Suprapubic skin (tissue), 4 donors: ENCODE results near the gene PIP5KL1. TPM values are rescaled to one million over a fixed set of nuclear protein-coding genes. Genes with fewer than 3 reads are reported as not detected.

Experiments
- DNase-seq, 2 donors: peaks; one replicate each; pipeline ENCODE4 v3.0.0-alpha.2; 2019; ENCODE audit warnings: low spot score in 2 of 2
- H3K27ac ChIP-seq: fragments of 200-600 bp; sonication (generic); one replicate; pipeline ENCODE4 v1.5.1; 2019
- H3K27me3 ChIP-seq: fragments of 200-600 bp; sonication (generic); one replicate; pipeline ENCODE4 v1.5.1; 2019
- H3K36me3 ChIP-seq: fragments of 200-600 bp; sonication (generic); one replicate; pipeline ENCODE4 v1.5.1; 2019
- H3K4me1 ChIP-seq: fragments of 200-600 bp; sonication (generic); one replicate; pipeline ENCODE4 v1.5.1; 2019
- H3K4me3 ChIP-seq: fragments of 200-600 bp; sonication (generic); one replicate; pipeline ENCODE4 v1.5.1; 2019; ENCODE audit warnings: mild to moderate bottlenecking
- H3K9me3 ChIP-seq: fragments of 200-600 bp; sonication (generic); one replicate; pipeline ENCODE4 v1.5.1; 2019
- EP300 ChIP-seq: sonication (generic); formaldehyde crosslinking; IDR thresholded peaks from one replicate; pipeline ENCODE4 v1.6.1; 2017; ENCODE audit warnings: antibody characterized with exemption
- POLR2A ChIP-seq, 2 donors: fragments of 450-650 bp; IDR thresholded peaks; one replicate each; pipeline ENCODE4 v1.6.1; 2017; ENCODE audit warnings: antibody characterized with exemption in 2 of 2, mild to moderate bottlenecking in 2 of 2, moderate library complexity in 2 of 2
- POLR2AphosphoS5 ChIP-seq, 3 donors: sonication (generic); formaldehyde crosslinking; IDR thresholded peaks; one replicate each; pipeline ENCODE4 v1.6.1; 2017; ENCODE audit warnings: antibody characterized with exemption in 3 of 3
- WGBS: methylation state at CpG from one replicate; pipeline ENCODE4 v1.1.5; 2018; 5-methylcytosine and 5-hydroxymethylcytosine counted together
- total RNA-seq, 4 donors: library from RNA; depleted of rRNA; stranded (reverse); fragments of >200 nt; gene quantifications; one replicate each; pipeline ENCODE4 v1.1.0, GENCODE V29; 2016
- TF ChIP-seq, protein P1 (sequence below), 2 donors: fragments of 200-600 bp in 1 of 2; fragments of 450-650 bp in 1 of 2; sonication (generic) in 1 of 2; IDR thresholded peaks; one replicate each; pipeline ENCODE4 v1.5.1; 2016 to 2019; ENCODE audit warnings: antibody characterized with exemption in 2 of 2, mild to moderate bottlenecking in 1 of 2, moderate library complexity in 1 of 2

PIP5KL1 gene
- total RNA-seq, 4 donors from 2014 or later, result 5.8 to 14.7 (median 9.2) TPM

DNA sequence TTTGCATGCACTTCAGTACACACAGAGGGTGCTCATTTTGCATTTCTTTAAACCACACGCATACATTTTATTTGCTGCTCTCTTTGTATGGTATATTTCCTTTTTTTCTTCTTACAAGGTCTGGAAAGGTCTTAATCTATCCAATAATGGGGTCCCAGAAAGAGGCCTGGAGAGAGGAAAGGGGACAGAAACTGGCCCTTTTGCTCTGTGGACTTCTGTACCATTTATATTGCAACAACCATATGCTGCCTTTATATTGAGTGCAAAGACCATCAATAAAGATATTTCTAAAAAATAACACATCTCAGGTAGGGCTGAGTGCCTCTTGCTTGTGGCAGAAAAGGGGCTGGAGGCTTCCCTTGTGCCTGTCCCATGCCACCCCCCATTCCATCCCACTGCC, 22.6 kb upstream of the PIP5KL1 start:
- Histone ChIP-seq H3K36me3 (peaks cover 8% of the 10 kb centered on the region), H3K27ac (peak overlapping the region; percentile 88), H3K4me3 (no peak overlapping the region), H3K27me3 (no peaks in the 10 kb centered on the region), H3K4me1 (peaks cover 76% of the 10 kb centered on the region), H3K9me3 (no peaks in the 10 kb centered on the region)
- 93% methylated on average over 1 of the region's 1 CpG for WGBS
- DNase-seq, result no peak
- TF ChIP-seq, protein P1, sequence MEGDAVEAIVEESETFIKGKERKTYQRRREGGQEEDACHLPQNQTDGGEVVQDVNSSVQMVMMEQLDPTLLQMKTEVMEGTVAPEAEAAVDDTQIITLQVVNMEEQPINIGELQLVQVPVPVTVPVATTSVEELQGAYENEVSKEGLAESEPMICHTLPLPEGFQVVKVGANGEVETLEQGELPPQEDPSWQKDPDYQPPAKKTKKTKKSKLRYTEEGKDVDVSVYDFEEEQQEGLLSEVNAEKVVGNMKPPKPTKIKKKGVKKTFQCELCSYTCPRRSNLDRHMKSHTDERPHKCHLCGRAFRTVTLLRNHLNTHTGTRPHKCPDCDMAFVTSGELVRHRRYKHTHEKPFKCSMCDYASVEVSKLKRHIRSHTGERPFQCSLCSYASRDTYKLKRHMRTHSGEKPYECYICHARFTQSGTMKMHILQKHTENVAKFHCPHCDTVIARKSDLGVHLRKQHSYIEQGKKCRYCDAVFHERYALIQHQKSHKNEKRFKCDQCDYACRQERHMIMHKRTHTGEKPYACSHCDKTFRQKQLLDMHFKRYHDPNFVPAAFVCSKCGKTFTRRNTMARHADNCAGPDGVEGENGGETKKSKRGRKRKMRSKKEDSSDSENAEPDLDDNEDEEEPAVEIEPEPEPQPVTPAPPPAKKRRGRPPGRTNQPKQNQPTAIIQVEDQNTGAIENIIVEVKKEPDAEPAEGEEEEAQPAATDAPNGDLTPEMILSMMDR (IDR thresholded peaks at IDR 0.05), result no peak
- TF ChIP-seq POLR2A (IDR thresholded peaks at IDR 0.05) (no peak), EP300 (no peak), POLR2AphosphoS5 (IDR thresholded peaks at IDR 0.05) (no peak)

DNA sequence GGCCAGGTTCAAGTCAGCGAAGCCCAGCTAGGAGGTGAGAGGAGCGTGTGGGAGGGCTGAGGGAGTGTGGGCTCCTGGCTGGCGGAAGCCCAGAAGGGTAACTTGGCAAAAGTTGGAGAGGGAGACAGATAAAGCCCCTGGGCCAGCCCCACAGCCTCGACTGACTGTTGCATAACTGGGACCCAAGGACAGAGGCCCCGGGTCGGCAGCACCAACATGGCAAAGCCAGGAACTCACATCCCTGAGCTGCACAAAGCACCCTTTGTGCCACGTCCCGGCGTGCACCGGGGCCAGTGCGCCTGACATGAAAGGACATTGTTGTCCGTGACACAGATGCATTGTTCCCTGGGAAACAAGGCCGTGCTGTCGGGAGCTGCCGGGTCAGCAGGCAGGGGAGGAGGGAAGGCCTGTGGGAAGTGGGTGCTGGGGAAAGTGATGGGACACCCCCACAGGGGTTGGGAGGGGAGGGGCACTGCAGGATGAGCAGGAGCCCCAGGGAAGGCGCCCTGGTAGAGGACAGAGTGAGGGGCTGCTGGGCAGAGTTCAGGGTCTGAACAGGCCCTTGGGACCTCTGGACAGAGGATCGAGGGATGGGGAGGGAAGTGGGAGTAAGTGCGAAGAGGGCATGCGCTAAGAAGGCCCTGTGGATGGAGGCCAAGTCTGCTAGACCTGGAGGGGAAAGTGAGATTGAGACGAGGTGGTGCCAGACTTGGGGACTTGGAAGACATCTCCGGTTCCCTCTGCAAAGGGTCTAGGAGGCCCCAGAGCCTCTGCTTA, 20.1 kb upstream of the PIP5KL1 start:
- 62% methylated on average over 15 of the region's 21 CpGs for WGBS
- DNase-seq, result no peak
- H3K4me1 ChIP-seq, result peaks cover 58% of the 10 kb centered on the region
- H3K27me3 ChIP-seq, result no peaks in the 10 kb centered on the region
- no peaks in the 10 kb centered on the region for H3K9me3 ChIP-seq
- no peak overlapping the region for H3K4me3 ChIP-seq
- H3K27ac ChIP-seq, result peak overlapping the region; percentile 77
- H3K36me3 ChIP-seq, result peaks cover 25% of the 10 kb centered on the region
- TF ChIP-seq EP300, result no peak
- TF ChIP-seq, protein P1 (IDR thresholded peaks at IDR 0.05), result no peak
- TF ChIP-seq POLR2A (IDR thresholded peaks at IDR 0.05), result no peak
- no peak for TF ChIP-seq POLR2AphosphoS5 (IDR thresholded peaks at IDR 0.05)

DNA sequence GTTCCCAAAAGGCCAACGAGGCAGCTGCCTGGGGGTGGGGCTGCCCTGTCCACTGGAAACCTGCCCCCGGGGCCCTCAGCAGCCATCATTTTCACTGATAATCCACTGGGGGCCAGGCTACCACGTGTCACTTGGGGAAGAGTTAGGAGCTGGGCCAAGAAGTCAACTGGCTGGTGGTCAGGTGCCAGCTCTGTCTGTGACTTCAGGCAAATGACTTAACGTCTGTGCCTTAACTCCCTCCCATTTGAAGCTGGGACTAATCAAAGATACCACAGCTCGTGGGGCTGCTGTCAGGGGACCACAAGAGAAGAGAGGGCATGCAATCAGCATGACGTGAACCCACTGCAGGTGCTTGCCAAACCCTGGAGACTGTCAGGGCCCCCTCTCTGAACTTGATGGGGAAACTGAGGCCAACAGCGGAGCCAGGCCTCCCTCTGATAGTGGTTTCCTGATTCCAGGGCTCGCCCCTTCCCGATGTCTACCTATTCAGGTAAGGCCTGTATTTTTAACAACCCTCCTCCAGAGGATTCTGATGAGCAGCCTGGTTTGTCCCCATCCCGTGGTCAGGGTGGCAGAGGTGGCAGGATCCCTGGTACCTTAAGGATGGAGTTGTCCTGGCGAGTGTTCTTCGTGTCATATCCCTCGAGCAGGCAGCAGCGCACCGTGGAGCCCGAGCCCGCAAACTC, 19.4 kb upstream of the PIP5KL1 start:
- H3K4me3 ChIP-seq, result no peak overlapping the region
- TF ChIP-seq, protein P1 (IDR thresholded peaks at IDR 0.05), result no peak
- no peak for TF ChIP-seq EP300
- TF ChIP-seq POLR2A (IDR thresholded peaks at IDR 0.05), result no peak
- no peak for TF ChIP-seq POLR2AphosphoS5 (IDR thresholded peaks at IDR 0.05)
- peak overlapping the region; percentile 77 for H3K27ac ChIP-seq
- no peaks in the 10 kb centered on the region for H3K9me3 ChIP-seq
- H3K4me1 ChIP-seq, result peaks cover 50% of the 10 kb centered on the region
- WGBS, result 64% methylated on average over 15 of the region's 17 CpGs
- H3K27me3 ChIP-seq, result no peaks in the 10 kb centered on the region
- no peak for DNase-seq
- H3K36me3 ChIP-seq, result peaks cover 32% of the 10 kb centered on the region

DNA sequence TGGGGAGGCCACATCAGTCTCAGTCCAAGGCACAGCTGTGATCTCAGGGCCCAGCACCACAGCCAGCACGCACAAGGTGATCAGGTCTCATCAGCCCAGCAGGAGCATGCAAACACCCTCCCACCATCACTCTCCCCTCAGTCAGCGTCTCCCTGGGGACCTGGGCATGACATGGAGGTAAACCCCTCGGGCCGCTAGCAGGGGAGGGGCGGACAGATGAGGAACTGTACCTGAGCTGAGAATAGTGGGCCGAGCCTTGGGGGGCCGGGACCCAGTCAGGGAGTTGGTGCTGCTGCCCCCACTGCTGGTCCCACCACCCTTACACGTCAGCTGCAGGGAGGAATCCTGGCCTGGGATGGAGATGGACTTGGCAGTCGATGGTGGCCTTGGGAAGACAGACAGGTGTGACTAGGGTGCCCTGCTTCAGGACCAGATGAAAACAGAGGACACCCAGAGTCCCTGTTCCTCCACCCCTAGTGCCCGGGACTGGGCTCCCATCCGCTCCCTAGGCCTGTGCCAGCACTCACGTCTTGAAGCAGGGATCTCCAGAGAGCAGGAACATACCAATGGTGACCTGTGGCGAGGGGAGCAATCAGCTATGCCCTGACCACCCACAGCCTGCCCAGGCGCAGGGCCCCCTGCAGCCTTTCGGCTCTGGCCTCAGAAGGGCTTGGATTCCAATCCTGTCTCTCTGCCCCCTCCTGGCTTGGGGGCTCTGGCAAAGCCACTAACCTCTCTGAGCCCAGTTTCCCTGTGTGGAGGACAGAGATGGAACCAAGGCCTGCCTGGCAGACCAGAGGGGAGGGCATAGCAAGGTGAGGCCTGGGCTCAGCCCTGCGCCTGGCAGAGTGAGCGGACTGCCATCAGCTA, 17.5 kb upstream of the PIP5KL1 start:
- Histone ChIP-seq H3K36me3 (peaks cover 45% of the 10 kb centered on the region), H3K27me3 (no peaks in the 10 kb centered on the region), H3K27ac (peak overlapping the region; percentile 51), H3K4me3 (no peak overlapping the region), H3K9me3 (no peaks in the 10 kb centered on the region), H3K4me1 (peaks cover 37% of the 10 kb centered on the region)
- DNase-seq, result no peak
- 91% methylated on average over 12 of the region's 17 CpGs for WGBS
- TF ChIP-seq, protein P1 (IDR thresholded peaks at IDR 0.05), result no peak
- no peak for TF ChIP-seq EP300
- TF ChIP-seq POLR2A (IDR thresholded peaks at IDR 0.05), result no peak
- no peak for TF ChIP-seq POLR2AphosphoS5 (IDR thresholded peaks at IDR 0.05)
